Measurements from ENCODE around the gene OR10G3.

Gene OR10G3

GRCh38 chr14:21520767-21521166 lies 59.1 kb downstream of the OR10G3 start:
- no peak for TF ChIP-seq CTCF (IDR thresholded peaks at IDR 0.05; ENCODE audit: insufficient read depth, missing control alignments)
- DNase-seq (ENCODE audit: insufficient read length, low spot score) (no peak), FAIRE-seq (no peak)

GRCh38 chr14:21518725-21519124 lies 61.2 kb downstream of the OR10G3 start:
- TF ChIP-seq CTCF (IDR thresholded peaks at IDR 0.05; ENCODE audit: insufficient read depth, missing control alignments): no peak
- no peak for DNase-seq (ENCODE audit: insufficient read length, low spot score)
- no peak for FAIRE-seq
